ENCODE data around the gene REN. TPM values are rescaled to one million over a fixed set of nuclear protein-coding genes. Genes with fewer than 3 reads are reported as not detected.

Gene REN
- total and polyA plus RNA-seq, 4 donors, result 0.23 to 0.75 (median 0.29) TPM

- no peak for TF ChIP-seq CTCF (IDR thresholded peaks at IDR 0.05; ENCODE audit: control extremely low read depth, extremely low read depth)
- H3K27ac ChIP-seq (ENCODE audit: low read depth in 1 of 2, low read length in 1 of 2), result no peak overlapping the region
- no peak for DNase-seq
Measured at GRCh38 chr1:204174958-204175357, 8.8 kb upstream of the REN start.

GRCh38 chr1:204172404-204173029 lies 6.4 kb upstream of the REN start:
- ATAC-seq (ENCODE audit: insufficient read depth, low FRiP score) (no peak), DNase-seq (no peak)
- no peaks in the 10 kb centered on the region for H3K36me3 ChIP-seq (ENCODE audit: control insufficient read depth in 4 of 4, insufficient read depth in 4 of 4, low read length in 4 of 4)
- H3K27me3 ChIP-seq (ENCODE audit: control insufficient read depth in 3 of 3, insufficient read depth in 3 of 3, low read length in 2 of 3), result peaks cover 0 to 7% (median 2%) of the 10 kb centered on the region in 3 donors
- no peak overlapping the region for H3K4me3 ChIP-seq
- TF ChIP-seq CTCF (IDR thresholded peaks at IDR 0.05; ENCODE audit: control extremely low read depth, extremely low read depth), result no peak
- H3K9ac ChIP-seq (ENCODE audit: insufficient read depth in 1 of 2, low read length in 2 of 2), result no peak overlapping the region
- 94 to 96% methylated on average over 2 of the region's 2 CpGs for WGBS, 2 donors
- H3K4me1 ChIP-seq (ENCODE audit: control insufficient read depth in 5 of 5, insufficient read depth in 5 of 5, low read length in 5 of 5), result no peaks in the 10 kb centered on the region
- no peak overlapping the region for H3K27ac ChIP-seq (ENCODE audit: low read depth in 1 of 2, low read length in 1 of 2)
- peaks cover 0 to 8% (median 2%) of the 10 kb centered on the region in 4 donors for H3K9me3 ChIP-seq (ENCODE audit: control insufficient read depth in 4 of 4, insufficient read depth in 3 of 4, low read length in 3 of 4)

More at GRCh38 chr1:204174958-204175357, 8.8 kb upstream of the REN start:
- no peak overlapping the region for H3K9ac ChIP-seq (ENCODE audit: insufficient read depth in 1 of 2, low read length in 2 of 2)
- no peak overlapping the region for H3K4me3 ChIP-seq
- H3K36me3 ChIP-seq (ENCODE audit: control insufficient read depth in 4 of 4, insufficient read depth in 4 of 4, low read length in 4 of 4), result no peaks in the 10 kb centered on the region
- no peaks in the 10 kb centered on the region for H3K4me1 ChIP-seq (ENCODE audit: control insufficient read depth in 5 of 5, insufficient read depth in 5 of 5, low read length in 5 of 5)
- no peak for ATAC-seq (ENCODE audit: insufficient read depth, low FRiP score)
- WGBS, 2 donors, result 68 to 73% methylated on average over 3 of the region's 3 CpGs
- H3K27me3 ChIP-seq (ENCODE audit: control insufficient read depth in 3 of 3, insufficient read depth in 3 of 3, low read length in 2 of 3), result peaks cover 0 to 9% (median 2%) of the 10 kb centered on the region in 3 donors
- H3K9me3 ChIP-seq (ENCODE audit: control insufficient read depth in 4 of 4, insufficient read depth in 3 of 4, low read length in 3 of 4), result peaks cover 0 to 6% (median 2%) of the 10 kb centered on the region in 4 donors

DNA sequence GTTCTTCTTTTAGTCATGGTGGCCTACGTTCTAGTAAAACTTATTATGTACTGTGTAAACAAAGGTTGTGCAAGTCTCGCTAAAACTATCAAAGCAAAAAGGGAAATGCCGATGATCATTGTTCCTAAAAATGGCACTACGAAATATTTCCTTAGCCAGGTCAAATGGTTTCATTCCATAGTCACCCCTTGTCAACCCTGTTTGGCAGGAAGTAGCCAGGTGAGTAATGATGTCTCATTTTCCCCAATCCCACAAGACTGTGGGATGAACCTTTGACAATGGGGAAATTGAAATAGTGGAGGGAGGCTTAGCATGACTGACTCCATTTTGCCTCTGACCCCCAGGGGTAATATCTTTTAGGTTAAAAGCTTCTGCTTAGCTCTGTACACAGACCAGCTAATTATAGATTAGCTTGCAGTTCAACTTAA lies 5.6 kb upstream of the REN start:
- DNase-seq, result no peak
- ATAC-seq (ENCODE audit: insufficient read depth, low FRiP score), result peak; percentile 19
- H3K9me3 ChIP-seq (ENCODE audit: control insufficient read depth in 4 of 4, insufficient read depth in 3 of 4, low read length in 3 of 4), result peaks cover 0 to 8% (median 2%) of the 10 kb centered on the region in 4 donors
- H3K4me1 ChIP-seq (ENCODE audit: control insufficient read depth in 5 of 5, insufficient read depth in 5 of 5, low read length in 5 of 5), result no peaks in the 10 kb centered on the region
- no peaks in the 10 kb centered on the region for H3K36me3 ChIP-seq (ENCODE audit: control insufficient read depth in 4 of 4, insufficient read depth in 4 of 4, low read length in 4 of 4)
- TF ChIP-seq CTCF (IDR thresholded peaks at IDR 0.05; ENCODE audit: control extremely low read depth, extremely low read depth), result no peak
- peaks cover 0 to 3% (median 2%) of the 10 kb centered on the region in 3 donors for H3K27me3 ChIP-seq (ENCODE audit: control insufficient read depth in 3 of 3, insufficient read depth in 3 of 3, low read length in 2 of 3)
- no peak overlapping the region for H3K9ac ChIP-seq (ENCODE audit: insufficient read depth in 1 of 2, low read length in 2 of 2)
- no peak overlapping the region for H3K27ac ChIP-seq (ENCODE audit: low read depth in 1 of 2, low read length in 1 of 2)
- 17 to 22% methylated on average over 4 of the region's 4 CpGs for WGBS, 2 donors
- no peak overlapping the region for H3K4me3 ChIP-seq
